GM19463 (cell line): ENCODE measurements around the gene SC5D.

ENCODE experiments used
- ATAC-seq: cut with Tn5 transposase; IDR thresholded peaks from one replicate; pipeline ENCODE4 v1.9.1; 2021; ENCODE audit warnings: mild to moderate bottlenecking, moderate library complexity; ENCODE audit not compliant: unreplicated experiment

SC5D gene

GRCh38 chr11:121291896-121292494 is 576 bp upstream of the SC5D start:
- ATAC-seq = peak; percentile 29

DNA sequence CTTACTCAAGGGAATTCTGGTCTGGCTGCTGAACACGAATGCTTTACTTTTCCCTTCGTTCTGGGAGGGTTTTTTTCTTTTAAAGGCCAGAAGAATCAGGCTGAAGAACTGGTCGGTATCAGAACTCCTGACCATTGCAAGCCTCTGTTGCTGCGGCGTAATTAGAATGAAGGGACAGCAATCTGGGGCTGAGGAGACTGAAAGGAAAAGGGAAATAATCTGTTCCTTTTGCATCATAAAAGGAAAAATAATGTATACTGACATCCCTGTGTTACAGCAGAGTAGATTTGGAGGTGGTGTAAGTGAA is 670 bp downstream of the SC5D start:
- ATAC-seq = no peak

GRCh38 chr11:121295246-121296029 is 2.9 kb downstream of the SC5D start:
- no peak for ATAC-seq

GRCh38 chr11:121297872-121298271 is 5.3 kb downstream of the SC5D start:
- ATAC-seq = no peak

DNA sequence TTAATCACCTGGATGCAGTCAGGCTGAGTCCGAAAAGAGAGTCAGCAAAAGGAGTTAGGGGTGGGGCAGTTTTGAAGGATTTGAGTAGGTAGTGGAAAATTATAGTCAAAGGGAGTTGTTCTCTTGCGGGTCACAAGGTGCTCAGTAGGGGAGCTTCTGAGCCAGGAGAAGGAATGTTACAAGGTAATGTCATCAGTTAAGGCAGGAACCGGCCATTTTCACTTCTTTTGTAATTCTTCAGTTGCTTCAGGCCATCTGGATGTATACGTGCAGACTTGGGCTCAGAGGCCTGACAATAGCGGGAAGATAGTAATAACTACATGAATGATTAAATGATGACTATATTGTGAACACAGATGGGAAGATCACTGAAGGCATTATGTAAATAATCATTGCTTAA is 6.2 kb downstream of the SC5D start:
- ATAC-seq = no peak

- ATAC-seq = no peak
These were observed 6.8 kb downstream of the SC5D start for GRCh38 chr11:121299417-121299816.

DNA sequence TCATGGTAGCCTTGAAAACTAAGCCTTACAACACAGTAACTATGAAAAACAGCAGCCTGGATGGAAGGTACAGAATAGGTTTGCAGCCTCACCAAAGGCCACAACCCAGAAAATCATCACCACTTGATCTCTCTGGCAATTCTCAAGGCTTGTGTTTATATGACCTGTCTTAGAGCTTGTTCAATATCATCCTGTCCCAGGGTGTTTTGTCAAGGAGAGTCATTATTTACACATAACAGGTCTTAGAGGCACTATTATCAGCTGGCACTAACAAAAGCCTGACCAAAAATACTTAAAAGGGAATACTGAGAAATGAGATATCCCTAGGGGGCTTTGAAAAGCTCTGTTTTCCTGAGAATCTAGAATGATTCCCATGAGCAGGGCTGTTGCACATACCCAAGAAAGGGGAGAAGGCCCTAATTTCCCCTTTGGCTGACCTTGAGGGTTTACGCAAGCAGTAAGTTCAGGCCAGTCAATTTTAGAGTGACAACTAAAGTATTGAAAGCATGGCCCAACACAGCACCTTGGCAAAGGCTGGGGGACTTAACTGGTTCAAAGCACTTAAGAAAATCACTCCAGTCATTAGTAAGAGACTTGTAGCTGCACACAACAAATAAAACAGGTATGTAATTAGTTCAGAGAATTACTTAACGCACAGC is 7.9 kb downstream of the SC5D start:
- no peak for ATAC-seq

GRCh38 chr11:121300972-121301699 is 8.6 kb downstream of the SC5D start:
- no peak for ATAC-seq

DNA sequence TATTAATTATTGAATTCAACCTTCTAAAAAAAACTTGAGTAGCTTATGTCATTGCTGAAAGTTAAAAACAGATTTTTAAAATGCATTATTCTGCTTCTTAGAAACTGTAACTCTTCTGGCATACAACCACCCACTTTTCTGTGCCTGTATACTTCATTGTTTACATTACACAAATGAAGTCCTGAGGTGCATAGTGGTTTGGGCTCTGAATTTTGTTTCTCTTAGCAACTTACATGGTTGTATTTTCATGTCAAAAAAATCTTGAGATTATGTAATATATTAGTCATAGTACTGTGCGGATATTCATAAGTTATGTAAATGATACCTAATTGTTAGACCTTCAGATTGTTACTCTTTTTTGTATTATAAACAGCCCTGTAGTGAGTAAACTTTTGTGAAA is 12.2 kb downstream of the SC5D start:
- no peak for ATAC-seq

- no peak for ATAC-seq
These were observed 16.2 kb downstream of the SC5D start for GRCh38 chr11:121308816-121309215.

DNA sequence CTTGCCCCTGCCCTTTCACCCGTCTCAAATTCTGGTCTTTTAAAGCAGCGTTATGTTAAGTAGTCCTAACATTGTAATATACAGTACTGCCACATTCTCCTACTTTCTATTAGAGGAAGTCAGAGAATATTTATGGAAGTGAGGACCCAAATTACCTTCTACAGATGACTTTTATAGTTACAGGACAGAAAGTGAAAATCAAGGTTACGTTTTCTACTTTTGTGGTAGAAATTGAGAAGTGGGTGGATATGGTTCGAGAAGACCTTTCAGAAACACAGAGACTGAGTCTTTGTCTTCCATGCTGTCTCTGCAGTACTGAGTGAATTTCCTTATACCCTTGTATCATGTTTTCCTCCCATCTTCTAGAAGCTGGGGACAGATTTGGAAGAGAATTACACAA is 17.1 kb downstream of the SC5D start:
- peak; percentile 86 for ATAC-seq

DNA sequence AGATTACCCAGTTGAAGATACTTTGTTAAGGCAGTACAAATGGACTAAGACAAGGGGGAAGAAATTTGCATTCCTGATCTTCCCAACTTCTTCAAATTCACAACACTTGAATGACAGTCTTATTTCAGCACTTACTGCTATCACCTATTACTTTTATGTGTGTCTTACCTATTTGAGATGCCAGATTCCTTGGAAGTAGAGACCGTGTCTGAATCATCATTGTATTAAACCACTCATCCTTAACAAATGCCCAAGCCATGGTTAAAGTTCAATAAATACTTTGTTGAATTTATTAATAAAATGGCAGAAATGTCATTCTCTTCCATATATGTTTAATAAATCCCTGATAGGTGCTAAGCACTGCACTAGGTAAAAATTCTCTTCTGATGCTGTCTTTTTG is 18.3 kb downstream of the SC5D start:
- ATAC-seq = no peak

DNA sequence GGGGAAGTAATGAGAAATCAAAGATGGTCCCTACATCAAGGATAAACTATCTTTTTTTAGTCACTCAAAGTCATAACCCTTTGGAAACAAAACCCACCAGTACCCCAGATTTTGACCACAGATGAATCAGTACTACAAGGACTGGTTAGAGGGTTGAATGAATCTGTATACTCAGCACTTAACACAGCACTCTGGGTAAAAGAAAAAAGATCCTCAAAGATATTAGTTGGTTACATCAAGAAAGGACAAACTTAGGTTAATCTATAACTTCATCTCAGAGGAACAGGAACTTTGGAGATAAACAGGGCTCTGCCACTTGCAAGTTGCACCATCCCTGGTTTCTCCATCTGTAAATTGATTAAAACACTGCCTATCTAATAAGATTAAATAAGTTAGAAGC is 18.8 kb downstream of the SC5D start:
- no peak for ATAC-seq

- ATAC-seq = no peak
These were observed 19.9 kb downstream of the SC5D start for GRCh38 chr11:121312483-121312882.

DNA sequence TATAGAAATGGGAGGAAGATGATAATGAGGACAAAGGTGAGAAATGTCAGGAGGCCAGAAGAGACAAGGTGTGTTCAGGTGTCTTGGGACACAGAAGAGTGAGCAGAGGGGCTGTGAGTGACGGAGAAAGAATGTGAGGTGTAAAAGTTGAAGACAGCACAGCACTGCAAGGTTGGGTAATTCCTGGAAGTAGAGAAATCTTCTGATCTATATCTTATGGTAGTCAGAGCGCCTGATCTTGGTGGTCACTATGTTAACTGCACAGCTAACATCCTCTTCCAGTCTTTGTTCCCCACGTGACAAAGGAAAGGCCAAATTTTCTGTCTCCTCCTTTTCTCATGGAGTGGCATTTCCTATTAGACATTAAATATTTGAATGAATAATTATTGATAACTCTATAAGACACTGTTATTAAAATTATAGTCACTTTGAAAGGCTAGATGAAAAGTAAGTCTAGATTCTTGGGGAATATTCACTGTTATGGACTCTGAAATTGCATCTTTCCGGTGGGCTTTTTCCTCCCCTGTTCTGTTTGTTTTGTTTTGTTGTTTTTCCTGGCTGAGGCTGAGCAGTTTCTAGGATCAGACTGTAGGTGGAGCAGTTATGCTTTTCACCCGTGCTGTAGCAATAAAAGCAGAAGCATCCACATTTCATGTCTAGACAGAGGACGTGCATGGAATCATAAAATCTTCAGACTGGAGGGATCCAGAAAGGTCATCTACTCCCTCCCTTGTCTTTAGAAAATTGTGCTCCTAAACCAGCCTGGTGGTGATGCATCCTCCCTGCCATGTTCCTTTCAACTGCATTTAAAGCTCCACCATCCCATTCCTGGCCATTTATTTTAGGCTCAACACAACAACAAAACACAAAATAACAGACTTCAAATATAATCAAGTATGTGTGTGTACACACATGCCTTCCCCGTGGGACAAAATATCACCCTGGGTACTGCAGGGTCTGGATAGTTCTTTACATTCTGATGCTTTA is 26.6 kb downstream of the SC5D start:
- ATAC-seq = no peak

GRCh38 chr11:121321614-121322243 is 29.2 kb downstream of the SC5D start:
- peak; percentile 81 for ATAC-seq

- ATAC-seq = no peak
These were observed 30.6 kb downstream of the SC5D start for GRCh38 chr11:121323046-121323607.

GRCh38 chr11:121326230-121326629 is 33.7 kb downstream of the SC5D start:
- ATAC-seq = no peak

GRCh38 chr11:121327553-121327952 is 35.0 kb downstream of the SC5D start:
- ATAC-seq = no peak
